ENCODE data around the gene CNOT1. TPM values are rescaled to one million over a fixed set of nuclear protein-coding genes. Genes with fewer than 3 reads are reported as not detected.
A peak's percentile ranks its signal among the peaks of the same experiment; 100 is the strongest.

Gene CNOT1
- polyA plus RNA-seq, 1 donor (not counting 4 experiments of a cell fraction or from before 2014, with no cell fraction given) = 163 TPM

DNA sequence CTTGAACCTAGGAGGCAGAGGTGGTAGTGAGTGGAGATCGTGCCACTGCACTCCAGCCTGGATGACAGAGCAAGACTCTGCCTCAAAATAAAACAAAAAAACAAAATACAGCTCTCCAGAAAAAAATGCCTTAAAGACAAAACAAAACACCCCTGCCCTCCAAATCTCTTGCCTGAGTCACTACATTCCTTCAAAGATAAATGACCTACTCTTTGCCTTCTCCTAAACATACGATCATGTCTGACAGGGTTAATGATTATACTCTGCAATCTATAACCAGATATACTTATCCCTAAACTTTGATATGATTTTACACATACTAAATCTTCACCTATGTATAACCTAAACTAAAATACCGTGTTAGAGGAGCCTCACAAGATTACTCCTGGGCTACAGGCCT is 115.8 kb downstream of the CNOT1 start:
- H3K79me2 ChIP-seq (ENCODE audit: control insufficient read depth, insufficient read depth, low read length) = no peaks in the 10 kb centered on the region
- TF ChIP-seq EZH2 (IDR thresholded peaks at IDR 0.05; ENCODE audit: low read length) = no peak
- TF ChIP-seq, protein P1, sequence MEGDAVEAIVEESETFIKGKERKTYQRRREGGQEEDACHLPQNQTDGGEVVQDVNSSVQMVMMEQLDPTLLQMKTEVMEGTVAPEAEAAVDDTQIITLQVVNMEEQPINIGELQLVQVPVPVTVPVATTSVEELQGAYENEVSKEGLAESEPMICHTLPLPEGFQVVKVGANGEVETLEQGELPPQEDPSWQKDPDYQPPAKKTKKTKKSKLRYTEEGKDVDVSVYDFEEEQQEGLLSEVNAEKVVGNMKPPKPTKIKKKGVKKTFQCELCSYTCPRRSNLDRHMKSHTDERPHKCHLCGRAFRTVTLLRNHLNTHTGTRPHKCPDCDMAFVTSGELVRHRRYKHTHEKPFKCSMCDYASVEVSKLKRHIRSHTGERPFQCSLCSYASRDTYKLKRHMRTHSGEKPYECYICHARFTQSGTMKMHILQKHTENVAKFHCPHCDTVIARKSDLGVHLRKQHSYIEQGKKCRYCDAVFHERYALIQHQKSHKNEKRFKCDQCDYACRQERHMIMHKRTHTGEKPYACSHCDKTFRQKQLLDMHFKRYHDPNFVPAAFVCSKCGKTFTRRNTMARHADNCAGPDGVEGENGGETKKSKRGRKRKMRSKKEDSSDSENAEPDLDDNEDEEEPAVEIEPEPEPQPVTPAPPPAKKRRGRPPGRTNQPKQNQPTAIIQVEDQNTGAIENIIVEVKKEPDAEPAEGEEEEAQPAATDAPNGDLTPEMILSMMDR (optimal IDR thresholded peaks at IDR 0.05 in 1 of 3, IDR thresholded peaks at IDR 0.05 in 1 of 3, conservative IDR thresholded peaks at IDR 0.05 in 1 of 3; ENCODE audit: extremely low read depth in 1 of 3, insufficient read depth in 2 of 3, low read length in 3 of 3) = no peak

DNA sequence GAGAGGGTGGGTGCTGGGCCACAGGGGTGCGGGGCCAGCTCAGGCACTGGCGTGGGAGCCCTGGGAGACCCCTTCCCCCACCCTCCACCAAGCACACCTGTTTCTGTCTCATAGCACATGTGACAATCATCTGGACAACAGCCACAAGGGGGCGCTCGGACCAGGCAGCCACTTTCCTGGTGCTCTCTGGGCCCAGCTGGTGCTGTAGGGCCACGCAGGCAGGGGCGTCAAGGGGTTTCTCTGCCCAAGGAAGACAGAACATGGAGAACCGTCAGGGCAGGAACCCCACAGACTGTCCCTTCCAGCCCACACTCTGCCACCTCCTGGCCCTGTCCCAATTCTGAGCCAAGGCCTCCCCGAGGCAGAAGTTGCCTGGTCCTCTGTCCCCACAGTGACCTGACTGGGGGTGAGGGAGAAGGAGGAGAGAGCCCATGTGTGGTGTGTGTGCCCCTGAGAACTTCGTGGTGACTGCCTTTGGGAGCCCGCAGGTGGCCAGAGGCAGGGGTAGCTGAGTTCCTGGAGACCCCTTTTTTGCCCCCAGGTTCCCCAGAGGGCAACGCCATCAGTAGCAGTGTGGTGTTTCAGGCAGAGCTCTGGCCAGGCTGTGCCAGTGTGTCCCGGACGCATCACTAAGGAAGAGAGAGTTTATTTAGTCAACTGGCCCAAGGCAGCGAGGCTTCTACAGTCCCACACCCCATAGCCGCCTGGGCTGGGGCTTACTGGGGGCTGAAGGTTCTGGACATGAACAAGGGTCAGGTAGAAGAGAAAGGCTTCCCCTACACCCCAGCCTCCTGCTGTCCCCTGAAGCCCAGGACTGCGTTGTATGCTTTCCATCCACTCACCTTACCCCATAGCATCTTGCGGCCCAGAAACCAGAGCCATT is 117.5 kb downstream of the CNOT1 start:
- dilution Hi-C loops (cut with MboI; ENCODE audit: extremely low pct_ligation_motif_present, low sequenced_read_pairs) = no loop called here
- Histone ChIP-seq H4K20me1 (ENCODE audit: control insufficient read depth, extremely low read depth, insufficient read depth, low read length) (peaks cover 8% of the 10 kb centered on the region), H3K27ac (ENCODE audit: control insufficient read depth, insufficient read depth, low read length) (no peak overlapping the region), H3K27me3 (ENCODE audit: control insufficient read depth, extremely low read depth, insufficient read depth, low read length) (no peaks in the 10 kb centered on the region), H2AFZ (ENCODE audit: control insufficient read depth, low read length) (no peak overlapping the region), H3K9me1 (ENCODE audit: control insufficient read depth, extremely low read depth, insufficient read depth, low read length) (no peaks in the 10 kb centered on the region), H3K4me1 (ENCODE audit: control insufficient read depth, extremely low read depth, insufficient read depth, low read length) (peaks cover 14% of the 10 kb centered on the region), H3K79me2 (ENCODE audit: control insufficient read depth, insufficient read depth, low read length) (no peaks in the 10 kb centered on the region), H3K4me3 (ENCODE audit: control insufficient read depth in 2 of 3, extremely low read depth in 1 of 3, insufficient read depth in 2 of 3, low read depth in 1 of 3, low read length in 3 of 3) (no peak overlapping the region), H3K9me3 (ENCODE audit: control insufficient read depth, low read depth, low read length) (no peaks in the 10 kb centered on the region), H3K9ac (ENCODE audit: control insufficient read depth, extremely low read depth, insufficient read depth, low read length) (no peak overlapping the region), H3K36me3 (ENCODE audit: control insufficient read depth in 2 of 2, extremely low read depth in 1 of 2, insufficient read depth in 2 of 2, low read length in 2 of 2) (peaks cover 4 to 7% of the 10 kb centered on the region in 2 experiments), H3K4me2 (ENCODE audit: control insufficient read depth, extremely low read depth, insufficient read depth, low read depth, low read length) (no peak overlapping the region)
- FAIRE-seq (no peak), DNase-seq (ENCODE audit: low read depth, low spot score) (no peak)
- TF ChIP-seq EZH2 (IDR thresholded peaks at IDR 0.05; ENCODE audit: low read length) = no peak
- TF ChIP-seq, protein P1 (optimal IDR thresholded peaks at IDR 0.05 in 1 of 3, IDR thresholded peaks at IDR 0.05 in 1 of 3, conservative IDR thresholded peaks at IDR 0.05 in 1 of 3; ENCODE audit: extremely low read depth in 1 of 3, insufficient read depth in 2 of 3, low read length in 3 of 3) = peak; percentile 77 to 88 (median 85)

More for the DNA sequence above, 115.8 kb downstream of the CNOT1 start:
- Histone ChIP-seq H3K9ac (ENCODE audit: control insufficient read depth, extremely low read depth, insufficient read depth, low read length) (no peak overlapping the region), H3K4me2 (ENCODE audit: control insufficient read depth, extremely low read depth, insufficient read depth, low read depth, low read length) (no peak overlapping the region), H3K27me3 (ENCODE audit: control insufficient read depth, extremely low read depth, insufficient read depth, low read length) (no peaks in the 10 kb centered on the region), H3K36me3 (ENCODE audit: control insufficient read depth in 2 of 2, extremely low read depth in 1 of 2, insufficient read depth in 2 of 2, low read length in 2 of 2) (peaks cover 8 to 21% of the 10 kb centered on the region in 2 experiments), H3K4me1 (ENCODE audit: control insufficient read depth, extremely low read depth, insufficient read depth, low read length) (peaks cover 14% of the 10 kb centered on the region), H4K20me1 (ENCODE audit: control insufficient read depth, extremely low read depth, insufficient read depth, low read length) (peaks cover 11% of the 10 kb centered on the region), H3K4me3 (ENCODE audit: control insufficient read depth in 2 of 3, extremely low read depth in 1 of 3, insufficient read depth in 2 of 3, low read depth in 1 of 3, low read length in 3 of 3) (no peak overlapping the region), H3K9me1 (ENCODE audit: control insufficient read depth, extremely low read depth, insufficient read depth, low read length) (no peaks in the 10 kb centered on the region), H2AFZ (ENCODE audit: control insufficient read depth, low read length) (no peak overlapping the region), H3K9me3 (ENCODE audit: control insufficient read depth, low read depth, low read length) (no peaks in the 10 kb centered on the region), H3K27ac (ENCODE audit: control insufficient read depth, insufficient read depth, low read length) (no peak overlapping the region)
- no peak for FAIRE-seq
- dilution Hi-C loops (cut with MboI; ENCODE audit: extremely low pct_ligation_motif_present, low sequenced_read_pairs) = no loop called here
- DNase-seq (ENCODE audit: low read depth, low spot score) = no peak

Data from keratinocyte (primary cell).